Hepatic stellate cell (primary cell): ENCODE data around the gene NR6A1.

Source experiments
- DNase-seq: peaks from one replicate; pipeline ENCODE4 v3.0.0; 2011; ENCODE audit warnings: low spot score

NR6A1 gene

GRCh38 chr9:124771021-124771866 is at the start of gene NR6A1:
TSS of gene NR6A1 (minus strand) at chr9:124771311.
- peak; percentile 99 for DNase-seq

- no peak for DNase-seq
Measured at GRCh38 chr9:124818431-124819281, 47.5 kb upstream of the NR6A1 start.

GRCh38 chr9:124815601-124816000 is 44.5 kb upstream of the NR6A1 start:
- no peak for DNase-seq

- no peak for DNase-seq
Measured at GRCh38 chr9:124814164-124814535, 43.0 kb upstream of the NR6A1 start.

- DNase-seq, result no peak
Measured at GRCh38 chr9:124813501-124814163, 42.5 kb upstream of the NR6A1 start.

- no peak for DNase-seq
Measured at GRCh38 chr9:124813041-124813440, 41.9 kb upstream of the NR6A1 start.

GRCh38 chr9:124812441-124812876 is 41.3 kb upstream of the NR6A1 start:
- DNase-seq, result peak; percentile 96

GRCh38 chr9:124810663-124811355 is 39.7 kb upstream of the NR6A1 start:
- peak; percentile 88 for DNase-seq

- no peak for DNase-seq
Measured at GRCh38 chr9:124809741-124810500, 38.8 kb upstream of the NR6A1 start.

GRCh38 chr9:124809211-124809610 is 38.1 kb upstream of the NR6A1 start:
- no peak for DNase-seq

- DNase-seq, result no peak
Measured at GRCh38 chr9:124808246-124808956, 37.3 kb upstream of the NR6A1 start.

GRCh38 chr9:124805186-124805585 is 34.1 kb upstream of the NR6A1 start:
- no peak for DNase-seq

GRCh38 chr9:124803911-124804310 is 32.8 kb upstream of the NR6A1 start:
- DNase-seq, result no peak

GRCh38 chr9:124802426-124802825 is 31.3 kb upstream of the NR6A1 start:
- DNase-seq, result no peak

GRCh38 chr9:124801356-124801755 is 30.2 kb upstream of the NR6A1 start:
- no peak for DNase-seq

- no peak for DNase-seq
Measured at GRCh38 chr9:124800306-124801259, 29.5 kb upstream of the NR6A1 start.

- no peak for DNase-seq
Measured at GRCh38 chr9:124799274-124800006, 28.3 kb upstream of the NR6A1 start.

GRCh38 chr9:124797343-124798103 is 26.4 kb upstream of the NR6A1 start:
- no peak for DNase-seq
